ENCODE data around the gene APLN.

- TF ChIP-seq CTCF (IDR thresholded peaks at IDR 0.05) (no peak), POLR2A (IDR thresholded peaks at IDR 0.05) (no peak), POLR2AphosphoS5 (IDR thresholded peaks at IDR 0.05) (no peak), EP300 (IDR thresholded peaks at IDR 0.05) (no peak)
Measured at GRCh38 chrX:129658429-129658828, 3.7 kb upstream of the APLN start.
